ENCODE results near the gene RNF144A.

DNA sequence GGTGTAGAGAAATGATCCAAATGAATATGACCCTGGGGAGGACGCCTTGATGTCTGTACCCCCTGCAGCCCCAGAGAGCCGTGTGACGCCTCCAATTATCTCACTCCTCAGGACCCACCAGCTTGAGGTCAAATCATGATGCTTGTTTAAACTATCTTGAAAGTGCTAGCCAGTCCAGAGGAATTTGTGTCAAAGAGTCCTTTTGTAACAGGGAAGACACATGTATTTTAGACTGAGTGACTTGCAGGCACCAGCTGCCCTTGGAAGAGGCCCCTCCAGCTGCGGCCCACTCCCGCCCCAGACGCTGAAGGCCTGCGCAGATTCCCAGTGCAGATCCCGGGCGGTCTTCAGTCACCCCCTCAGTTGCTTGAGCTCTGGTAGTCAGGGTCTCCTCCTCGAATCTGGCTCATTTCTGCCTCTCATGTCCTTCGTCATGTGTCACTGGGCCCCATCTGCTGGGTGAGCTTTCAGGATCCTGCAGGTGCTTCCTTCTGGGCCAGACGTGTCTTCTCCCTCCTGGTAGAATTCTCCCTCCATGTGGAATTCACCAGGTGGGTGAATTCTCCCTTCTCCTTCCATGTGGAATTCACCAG, 77.4 kb downstream of the RNF144A start:
- TF ChIP-seq, protein P1, sequence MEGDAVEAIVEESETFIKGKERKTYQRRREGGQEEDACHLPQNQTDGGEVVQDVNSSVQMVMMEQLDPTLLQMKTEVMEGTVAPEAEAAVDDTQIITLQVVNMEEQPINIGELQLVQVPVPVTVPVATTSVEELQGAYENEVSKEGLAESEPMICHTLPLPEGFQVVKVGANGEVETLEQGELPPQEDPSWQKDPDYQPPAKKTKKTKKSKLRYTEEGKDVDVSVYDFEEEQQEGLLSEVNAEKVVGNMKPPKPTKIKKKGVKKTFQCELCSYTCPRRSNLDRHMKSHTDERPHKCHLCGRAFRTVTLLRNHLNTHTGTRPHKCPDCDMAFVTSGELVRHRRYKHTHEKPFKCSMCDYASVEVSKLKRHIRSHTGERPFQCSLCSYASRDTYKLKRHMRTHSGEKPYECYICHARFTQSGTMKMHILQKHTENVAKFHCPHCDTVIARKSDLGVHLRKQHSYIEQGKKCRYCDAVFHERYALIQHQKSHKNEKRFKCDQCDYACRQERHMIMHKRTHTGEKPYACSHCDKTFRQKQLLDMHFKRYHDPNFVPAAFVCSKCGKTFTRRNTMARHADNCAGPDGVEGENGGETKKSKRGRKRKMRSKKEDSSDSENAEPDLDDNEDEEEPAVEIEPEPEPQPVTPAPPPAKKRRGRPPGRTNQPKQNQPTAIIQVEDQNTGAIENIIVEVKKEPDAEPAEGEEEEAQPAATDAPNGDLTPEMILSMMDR (IDR thresholded peaks at IDR 0.05), result no peak
- TF ChIP-seq POLR2A (IDR thresholded peaks at IDR 0.05), result no peak

Data from right lobe of liver (tissue), 4 donors.